Smooth muscle cell (in vitro differentiated cells): Measurements from ENCODE around the gene SHC2. TPM values are rescaled to one million over a fixed set of nuclear protein-coding genes. Genes with fewer than 3 reads are reported as not detected.

ENCODE experiments used
- DNase-seq: peaks from one replicate; lab custom pipeline; 2025; ENCODE audit not compliant: unreplicated experiment; lab: John Stamatoyannopoulos, UW
- H2AFZ ChIP-seq: fragments of 200-600 bp; sonication (generic); 2 replicates; pipeline ENCODE4 v1.6.0; 2016; ENCODE audit warnings: antibody characterized with exemption, low read depth, mild to moderate bottlenecking
- H3F3A ChIP-seq: fragments of 200-600 bp; sonication (generic); 2 replicates; pipeline ENCODE4 v1.6.0; 2017; ENCODE audit warnings: antibody characterized with exemption, low read depth
- H3K27ac ChIP-seq: fragments of 200-600 bp; sonication (generic); 2 replicates; pipeline ENCODE4 v1.5.1; 2016; ENCODE audit warnings: low read depth, mild to moderate bottlenecking
- H3K27me3 ChIP-seq: fragments of 200-600 bp; sonication (generic); 2 replicates; pipeline ENCODE4 v1.6.1; 2016; ENCODE audit warnings: low read depth, mild to moderate bottlenecking
- H3K36me3 ChIP-seq: fragments of 200-600 bp; sonication (generic); 2 replicates; pipeline ENCODE4 v1.5.1; 2016; ENCODE audit warnings: low read depth
- H3K4me1 ChIP-seq: fragments of 200-600 bp; sonication (generic); 2 replicates; pipeline ENCODE4 v1.5.1; 2016; ENCODE audit warnings: low read depth
- H3K4me2 ChIP-seq: fragments of 200-600 bp; sonication (generic); 2 replicates; pipeline ENCODE4 v1.6.0; 2016; ENCODE audit warnings: mild to moderate bottlenecking
- H3K4me3 ChIP-seq: fragments of 200-600 bp; sonication (generic); 2 replicates; pipeline ENCODE4 v1.5.1; 2016; ENCODE audit warnings: mild to moderate bottlenecking
- H3K79me2 ChIP-seq: fragments of 200-600 bp; sonication (generic); 2 replicates; pipeline ENCODE4 v1.6.0; 2016; ENCODE audit warnings: low read depth, mild to moderate bottlenecking
- H3K9ac ChIP-seq: fragments of 200-600 bp; sonication (generic); 2 replicates; pipeline ENCODE4 v1.6.0; 2016; ENCODE audit warnings: low read depth
- H3K9me3 ChIP-seq: fragments of 200-600 bp; sonication (generic); replicated peaks from 2 replicates; pipeline ENCODE4 v1.5.1; 2016; ENCODE audit warnings: low read depth
- H4K20me1 ChIP-seq: fragments of 200-600 bp; sonication (generic); 2 replicates; pipeline ENCODE4 v1.6.0; 2016; ENCODE audit warnings: low read depth
- WGBS: methylation state at CpG from one replicate; pipeline ENCODE4 v1.1.7; 2016; ENCODE audit warnings: low lambda C conversion rate; 5-methylcytosine and 5-hydroxymethylcytosine counted together
- polyA plus RNA-seq: library from polyadenylated mRNA; unstranded; fragments of >200 nt; fragmentation: Nextera tagmentation; extraction: Ambion mirVana; gene quantifications from 2 replicates; pipeline ENCODE4 v1.2.1, GENCODE V29; 2016
- total RNA-seq: library from RNA; depleted of rRNA; stranded (reverse); fragments of >200 nt; gene quantifications from 2 replicates; pipeline ENCODE4 v1.2.3, GENCODE V29; 2014
- TF ChIP-seq, protein P1 (sequence below): fragments of 200-600 bp; sonication (generic); IDR thresholded peaks from 2 replicates; pipeline ENCODE4 v1.5.1; 2017; ENCODE audit warnings: borderline replicate concordance, mild to moderate bottlenecking, antibody characterized with exemption; ENCODE audit not compliant: insufficient read depth, poor library complexity, severe bottlenecking

SHC2 gene
- total and polyA plus RNA-seq, 2 experiments from 2014 or later, result 15.6 to 29.3 TPM

DNA sequence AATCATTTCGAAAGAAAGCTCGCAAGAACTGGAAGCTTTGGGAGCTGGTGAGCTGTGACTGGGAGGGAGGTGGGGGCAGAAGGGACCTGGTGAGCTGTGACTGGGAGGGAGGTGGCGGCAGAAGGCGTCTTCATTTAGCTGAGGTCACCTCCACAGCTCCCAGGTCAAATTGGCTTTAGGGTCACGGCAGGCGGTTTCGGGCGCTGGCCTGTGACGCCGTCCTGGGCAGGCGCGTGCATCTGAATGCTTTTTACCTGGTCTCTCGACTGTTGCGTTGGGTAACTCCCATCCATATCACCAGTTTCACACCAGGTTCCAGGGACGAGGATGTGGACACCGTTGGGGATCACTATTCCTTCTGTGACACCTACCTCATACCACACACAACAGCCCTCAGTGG, 81.0 kb downstream of the SHC2 start:
- H3K4me1 ChIP-seq, result no peaks in the 10 kb centered on the region
- no peaks in the 10 kb centered on the region for H3F3A ChIP-seq
- no peaks in the 10 kb centered on the region for H3K9me3 ChIP-seq
- H3K27me3 ChIP-seq, result no peaks in the 10 kb centered on the region
- H3K79me2 ChIP-seq, result no peaks in the 10 kb centered on the region
- no peak for DNase-seq
- no peaks in the 10 kb centered on the region for H3K36me3 ChIP-seq
- H3K4me2 ChIP-seq, result no peak overlapping the region
- H3K9ac ChIP-seq, result no peak overlapping the region
- no peak overlapping the region for H3K4me3 ChIP-seq
- H2AFZ ChIP-seq, result no peak overlapping the region
- TF ChIP-seq, protein P1, sequence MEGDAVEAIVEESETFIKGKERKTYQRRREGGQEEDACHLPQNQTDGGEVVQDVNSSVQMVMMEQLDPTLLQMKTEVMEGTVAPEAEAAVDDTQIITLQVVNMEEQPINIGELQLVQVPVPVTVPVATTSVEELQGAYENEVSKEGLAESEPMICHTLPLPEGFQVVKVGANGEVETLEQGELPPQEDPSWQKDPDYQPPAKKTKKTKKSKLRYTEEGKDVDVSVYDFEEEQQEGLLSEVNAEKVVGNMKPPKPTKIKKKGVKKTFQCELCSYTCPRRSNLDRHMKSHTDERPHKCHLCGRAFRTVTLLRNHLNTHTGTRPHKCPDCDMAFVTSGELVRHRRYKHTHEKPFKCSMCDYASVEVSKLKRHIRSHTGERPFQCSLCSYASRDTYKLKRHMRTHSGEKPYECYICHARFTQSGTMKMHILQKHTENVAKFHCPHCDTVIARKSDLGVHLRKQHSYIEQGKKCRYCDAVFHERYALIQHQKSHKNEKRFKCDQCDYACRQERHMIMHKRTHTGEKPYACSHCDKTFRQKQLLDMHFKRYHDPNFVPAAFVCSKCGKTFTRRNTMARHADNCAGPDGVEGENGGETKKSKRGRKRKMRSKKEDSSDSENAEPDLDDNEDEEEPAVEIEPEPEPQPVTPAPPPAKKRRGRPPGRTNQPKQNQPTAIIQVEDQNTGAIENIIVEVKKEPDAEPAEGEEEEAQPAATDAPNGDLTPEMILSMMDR, result no peak
- WGBS, result 95% methylated on average over 14 of the region's 16 CpGs
- H3K27ac ChIP-seq, result no peak overlapping the region
- H4K20me1 ChIP-seq, result no peaks in the 10 kb centered on the region

DNA sequence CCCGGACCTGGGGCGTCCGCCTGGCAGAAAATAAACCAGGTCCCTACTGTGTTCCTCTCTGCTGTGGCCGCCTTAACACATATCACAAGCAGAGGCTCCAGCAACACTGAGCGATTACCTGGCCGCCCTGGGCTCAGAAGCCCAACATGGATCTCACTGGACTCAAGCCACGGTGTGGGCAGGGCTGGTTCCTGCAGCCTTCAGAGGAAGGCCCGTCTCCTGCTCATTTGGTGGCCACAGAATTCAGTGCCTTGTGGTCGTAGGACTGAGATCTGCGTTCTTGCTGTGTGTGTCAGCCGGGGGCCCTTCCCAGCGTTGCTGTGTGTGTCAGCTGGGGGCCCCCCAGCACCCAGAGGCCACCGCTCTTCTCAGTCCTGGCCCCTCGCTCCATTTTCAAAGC, 82.1 kb downstream of the SHC2 start:
- H3K4me1 ChIP-seq, result no peaks in the 10 kb centered on the region
- H3K36me3 ChIP-seq, result no peaks in the 10 kb centered on the region
- no peak overlapping the region for H3K27ac ChIP-seq
- TF ChIP-seq, protein P1, result no peak
- no peak overlapping the region for H3K9ac ChIP-seq
- H3K4me3 ChIP-seq, result no peak overlapping the region
- no peak overlapping the region for H3K4me2 ChIP-seq
- WGBS, result 86% methylated on average over 14 of the region's 14 CpGs
- no peak for DNase-seq
- no peaks in the 10 kb centered on the region for H3K9me3 ChIP-seq
- H3K79me2 ChIP-seq, result no peaks in the 10 kb centered on the region
- H3K27me3 ChIP-seq, result no peaks in the 10 kb centered on the region
- H2AFZ ChIP-seq, result no peak overlapping the region
- H3F3A ChIP-seq, result no peaks in the 10 kb centered on the region
- no peaks in the 10 kb centered on the region for H4K20me1 ChIP-seq

DNA sequence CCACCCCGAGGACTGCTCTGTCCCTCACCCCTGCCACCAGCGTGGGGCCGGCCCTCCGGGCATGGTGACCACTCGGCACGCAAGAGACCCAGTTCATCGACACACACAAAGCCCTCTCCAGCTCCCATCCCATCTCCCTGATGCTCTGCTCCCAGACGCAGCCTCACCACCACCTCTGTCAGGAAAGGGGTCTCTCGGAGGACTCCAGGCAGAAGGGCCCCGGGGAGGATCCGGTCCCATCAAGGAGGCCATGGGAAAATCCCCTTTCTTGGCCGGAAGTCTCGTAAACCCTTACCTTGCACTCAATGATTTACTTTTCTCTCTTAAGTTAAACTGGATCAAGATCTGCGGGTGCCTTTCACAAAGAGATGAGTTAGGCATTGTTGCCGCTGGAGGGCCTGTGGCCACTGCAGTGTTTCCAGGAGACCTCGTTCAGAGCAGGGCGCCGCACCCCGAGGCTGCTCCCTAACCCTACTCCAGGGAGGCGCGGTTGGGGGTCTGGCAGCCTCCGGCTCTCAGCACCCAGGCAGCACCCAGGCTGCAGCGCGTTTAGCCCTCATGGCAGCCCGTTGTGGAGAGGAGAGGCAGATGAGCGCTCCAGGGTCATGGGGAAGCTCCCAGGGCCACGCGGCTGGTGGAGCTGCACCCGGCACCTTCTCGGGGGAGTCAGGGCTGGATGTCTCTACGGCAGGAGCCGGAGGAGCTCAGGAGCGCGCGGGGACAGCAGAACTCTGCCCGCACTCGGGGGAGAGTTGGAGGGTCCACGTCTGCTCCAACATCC, 82.8 kb downstream of the SHC2 start:
- Histone ChIP-seq H3K27me3 (no peaks in the 10 kb centered on the region), H3K4me2 (no peak overlapping the region), H3K9ac (no peak overlapping the region), H2AFZ (no peak overlapping the region), H4K20me1 (no peaks in the 10 kb centered on the region), H3K36me3 (no peaks in the 10 kb centered on the region), H3K27ac (no peak overlapping the region), H3K9me3 (no peaks in the 10 kb centered on the region), H3F3A (no peaks in the 10 kb centered on the region), H3K4me3 (no peak overlapping the region), H3K79me2 (no peaks in the 10 kb centered on the region), H3K4me1 (no peaks in the 10 kb centered on the region)
- 84% methylated on average over 38 of the region's 38 CpGs for WGBS
- TF ChIP-seq, protein P1, result no peak
- no peak for DNase-seq

DNA sequence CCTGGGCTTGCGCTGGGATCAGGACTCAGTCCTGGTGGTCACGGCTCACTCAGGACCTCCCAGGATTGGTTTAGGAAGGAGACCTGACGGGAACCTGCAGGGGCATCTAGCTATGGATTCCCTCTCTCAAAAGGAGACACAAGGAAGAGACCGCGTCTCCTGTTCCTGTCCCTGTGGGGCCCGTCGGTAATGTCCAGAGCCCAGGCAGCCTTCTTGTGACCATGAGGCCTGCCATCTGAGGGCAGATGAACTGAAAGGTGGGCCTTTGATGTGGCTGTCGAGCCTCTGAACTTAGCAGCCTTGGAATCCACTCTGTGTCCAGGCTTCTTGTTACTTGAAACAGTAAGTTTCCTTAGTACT, 84.7 kb downstream of the SHC2 start:
- Histone ChIP-seq H3K9ac (no peak overlapping the region), H3K79me2 (no peaks in the 10 kb centered on the region), H3K36me3 (no peaks in the 10 kb centered on the region), H3K27ac (no peak overlapping the region), H3K4me1 (no peaks in the 10 kb centered on the region), H3K4me2 (no peak overlapping the region), H2AFZ (no peak overlapping the region), H4K20me1 (no peaks in the 10 kb centered on the region), H3K27me3 (no peaks in the 10 kb centered on the region), H3K9me3 (no peaks in the 10 kb centered on the region), H3K4me3 (no peak overlapping the region), H3F3A (no peaks in the 10 kb centered on the region)
- DNase-seq, result no peak
- WGBS, result 83% methylated on average over 8 of the region's 8 CpGs
- TF ChIP-seq, protein P1, result no peak
